Coronary artery (tissue), 2 donors: ENCODE results near the gene S100A4.

Experiments used
- DNase-seq: peaks from one replicate; pipeline ENCODE4 v3.0.0-alpha.2; 2017; ENCODE audit warnings: low spot score
- H3K27ac ChIP-seq, 2 donors: fragments of 200-600 bp; sonication (generic); one replicate each; pipeline ENCODE4 v1.5.1; 2016 to 2019
- H3K4me3 ChIP-seq: fragments of 200-600 bp; sonication (generic); 2 replicates; pipeline ENCODE4 v1.5.1; 2016; ENCODE audit warnings: mild to moderate bottlenecking, moderate library complexity
- TF ChIP-seq, protein P1 (sequence below): fragments of 200-600 bp; sonication (generic); IDR thresholded peaks from one replicate; pipeline ENCODE4 v1.5.1; 2019; ENCODE audit warnings: antibody characterized with exemption

Gene S100A4

GRCh38 chr1:153509729-153510354, 35.8 kb downstream of the S100A4 start:
- TF ChIP-seq, protein P1, sequence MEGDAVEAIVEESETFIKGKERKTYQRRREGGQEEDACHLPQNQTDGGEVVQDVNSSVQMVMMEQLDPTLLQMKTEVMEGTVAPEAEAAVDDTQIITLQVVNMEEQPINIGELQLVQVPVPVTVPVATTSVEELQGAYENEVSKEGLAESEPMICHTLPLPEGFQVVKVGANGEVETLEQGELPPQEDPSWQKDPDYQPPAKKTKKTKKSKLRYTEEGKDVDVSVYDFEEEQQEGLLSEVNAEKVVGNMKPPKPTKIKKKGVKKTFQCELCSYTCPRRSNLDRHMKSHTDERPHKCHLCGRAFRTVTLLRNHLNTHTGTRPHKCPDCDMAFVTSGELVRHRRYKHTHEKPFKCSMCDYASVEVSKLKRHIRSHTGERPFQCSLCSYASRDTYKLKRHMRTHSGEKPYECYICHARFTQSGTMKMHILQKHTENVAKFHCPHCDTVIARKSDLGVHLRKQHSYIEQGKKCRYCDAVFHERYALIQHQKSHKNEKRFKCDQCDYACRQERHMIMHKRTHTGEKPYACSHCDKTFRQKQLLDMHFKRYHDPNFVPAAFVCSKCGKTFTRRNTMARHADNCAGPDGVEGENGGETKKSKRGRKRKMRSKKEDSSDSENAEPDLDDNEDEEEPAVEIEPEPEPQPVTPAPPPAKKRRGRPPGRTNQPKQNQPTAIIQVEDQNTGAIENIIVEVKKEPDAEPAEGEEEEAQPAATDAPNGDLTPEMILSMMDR: peak; percentile 12
- DNase-seq: no peak
- no peak overlapping the region for H3K27ac ChIP-seq
- no peak overlapping the region for H3K4me3 ChIP-seq

GRCh38 chr1:153509036-153509435, 36.6 kb downstream of the S100A4 start:
- no peak overlapping the region for H3K4me3 ChIP-seq
- TF ChIP-seq, protein P1: no peak
- DNase-seq: no peak
- H3K27ac ChIP-seq: no peak overlapping the region

DNA sequence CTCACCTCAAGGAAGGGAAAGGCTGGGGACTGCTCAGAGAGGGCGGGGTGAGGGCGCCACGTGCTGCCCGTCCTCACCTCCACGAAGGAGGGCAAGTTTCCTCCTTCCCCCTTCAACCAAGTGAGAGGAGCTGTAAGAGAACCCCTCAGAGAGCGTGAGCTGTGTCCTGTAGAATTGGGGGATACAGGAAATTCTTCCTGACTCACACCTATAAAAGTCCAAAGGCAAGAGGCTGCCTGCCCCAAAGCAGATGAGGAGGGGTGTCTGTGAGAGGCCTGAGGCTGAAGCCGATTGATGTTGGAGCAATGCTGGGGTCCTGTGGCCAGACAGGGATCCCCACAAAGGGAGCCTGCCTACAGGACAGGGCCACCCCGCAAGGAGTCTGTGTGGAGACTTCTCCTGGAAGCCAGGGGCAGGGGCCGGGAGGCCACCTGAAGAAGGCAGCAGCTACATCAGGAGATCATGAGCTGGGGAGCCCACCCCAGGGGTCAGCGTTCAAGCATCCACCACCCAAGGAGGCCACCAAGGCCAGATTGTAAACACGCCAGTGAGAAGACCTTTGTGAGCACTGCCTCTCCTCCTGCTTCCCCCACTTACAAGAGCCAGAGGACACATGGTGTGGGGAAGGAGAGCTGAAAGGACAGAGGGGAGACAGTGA, 37.6 kb downstream of the S100A4 start:
- TF ChIP-seq, protein P1: no peak
- no peak overlapping the region for H3K4me3 ChIP-seq
- no peak for DNase-seq
- peak overlapping the region; percentile 87 to 95 for H3K27ac ChIP-seq

GRCh38 chr1:153506831-153507413, 38.7 kb downstream of the S100A4 start:
- H3K27ac ChIP-seq: peak overlapping the region; percentile 87 to 95
- peak; percentile 95 for DNase-seq
- TF ChIP-seq, protein P1: no peak

DNA sequence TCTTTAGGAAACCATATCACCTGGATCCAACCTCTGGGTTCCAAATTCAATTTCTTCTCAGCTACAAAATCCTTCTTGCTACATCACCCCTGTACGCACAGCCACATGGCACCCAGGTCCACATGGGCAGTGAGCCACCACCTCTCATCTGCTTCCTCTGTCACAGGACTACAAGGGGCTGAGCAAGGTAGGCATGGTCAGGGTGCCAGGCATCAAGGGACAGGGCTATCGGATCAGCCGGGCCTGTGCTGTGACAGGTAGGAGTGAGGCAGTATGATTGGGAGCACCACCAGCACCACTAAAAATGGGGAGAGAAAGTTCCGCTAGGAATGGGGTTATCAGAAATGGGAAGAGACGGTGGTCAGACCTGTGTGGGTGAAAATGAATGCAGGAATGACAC, 39.2 kb downstream of the S100A4 start:
- peak overlapping the region; percentile 87 to 95 for H3K27ac ChIP-seq
- no peak for DNase-seq
- TF ChIP-seq, protein P1: no peak
- peak overlapping the region; percentile 11 for H3K4me3 ChIP-seq

More at GRCh38 chr1:153506831-153507413, 38.7 kb downstream of the S100A4 start:
- peak overlapping the region; percentile 35 for H3K4me3 ChIP-seq

GRCh38 chr1:153505576-153505975, 40.0 kb downstream of the S100A4 start:
- Histone ChIP-seq H3K4me3 (no peak overlapping the region), H3K27ac (peak overlapping the region in 1 of 2 donors; percentile 95)
- DNase-seq: no peak
- TF ChIP-seq, protein P1: no peak
